Measurements from ENCODE around the gene CDH4.

GRCh38 chr20:61733216-61733615 lies 481.2 kb downstream of the CDH4 start:
- TF ChIP-seq CTCF (IDR thresholded peaks at IDR 0.05): no peak
- TF ChIP-seq POLR2AphosphoS5 (IDR thresholded peaks at IDR 0.05): no peak

All from sigmoid colon (tissue), 4 donors.